SK-N-MC (cell line): Measurements from ENCODE around the gene SV2A.
"Not testable (repeated sequence)": the region's sequence is repeated elsewhere in the genome, so short reads cannot be mapped to it uniquely, and the experiment has no call there.

Experiments
- DNase-seq: peaks from one replicate; pipeline ENCODE4 v3.0.0-alpha.2; 2011; ENCODE audit warnings: low read depth, low spot score
- H3K27ac ChIP-seq: fragments of 200-600 bp; sonication (generic); 2 replicates; pipeline ENCODE4 v1.5.1; 2016; ENCODE audit warnings: mixed run types
- H3K36me3 ChIP-seq: fragments of 200-600 bp; sonication (generic); 2 replicates; pipeline ENCODE4 v1.6.1; 2017; ENCODE audit warnings: antibody characterized with exemption, low read length, mixed read lengths; ENCODE audit not compliant: insufficient read depth
- H3K4me3 ChIP-seq: fragments of 200-600 bp; sonication (generic); 2 replicates; pipeline ENCODE4 v1.5.1; 2016
- H3K9ac ChIP-seq: fragments of 200-600 bp; sonication (generic); 2 replicates; pipeline ENCODE4 v1.8.0; 2017; ENCODE audit warnings: mixed run types, mixed read lengths; ENCODE audit not compliant: insufficient read length
- H3K9me3 ChIP-seq: fragments of 200-600 bp; sonication (generic); 2 replicates; pipeline ENCODE4 v1.6.1; 2017; ENCODE audit warnings: low read depth, mild to moderate bottlenecking, antibody characterized with exemption, low read length, moderate library complexity, mixed read lengths
- EZH2 ChIP-seq: fragments of 200-600 bp; sonication (generic); IDR thresholded peaks from one replicate; pipeline ENCODE4 v1.6.1; 2017; ENCODE audit warnings: antibody characterized with exemption
- FOXP2 ChIP-seq: optimal IDR thresholded peaks from 2 replicates; pipeline ENCODE3; 2011; ENCODE audit warnings: mild to moderate bottlenecking, moderate library complexity; ENCODE audit not compliant: insufficient read depth; ENCODE audit errors: extremely low read length, control extremely low read depth
- POLR2AphosphoS5 ChIP-seq: IDR thresholded peaks from 2 replicates; pipeline ENCODE4 v1.6.1; 2012; ENCODE audit warnings: mild to moderate bottlenecking, low read depth, low read length, borderline replicate concordance

Gene SV2A

GRCh38 chr1:149949911-149950310, 32.3 kb upstream of the SV2A start:
- H3K4me3 ChIP-seq: no peak overlapping the region
- no peak overlapping the region for H3K9ac ChIP-seq
- TF ChIP-seq FOXP2: no peak
- no peak for TF ChIP-seq POLR2AphosphoS5
- TF ChIP-seq EZH2: no peak
- H3K27ac ChIP-seq: peak overlapping the region; percentile 88
- H3K36me3 ChIP-seq: peaks cover 18% of the 10 kb centered on the region
- DNase-seq: no peak
- no peaks in the 10 kb centered on the region for H3K9me3 ChIP-seq

GRCh38 chr1:149945206-149945605, 27.6 kb upstream of the SV2A start:
- Histone ChIP-seq H3K27ac (no peak overlapping the region), H3K9ac (no peak overlapping the region), H3K9me3 (no peaks in the 10 kb centered on the region), H3K4me3 (no peak overlapping the region), H3K36me3 (peaks cover 29% of the 10 kb centered on the region)
- TF ChIP-seq POLR2AphosphoS5 (no peak), FOXP2 (no peak), EZH2 (no peak)
- no peak for DNase-seq

GRCh38 chr1:149942885-149943284, 25.2 kb upstream of the SV2A start:
- H3K9ac ChIP-seq: no peak overlapping the region
- TF ChIP-seq POLR2AphosphoS5: no peak
- no peak for TF ChIP-seq FOXP2
- TF ChIP-seq EZH2: no peak
- H3K27ac ChIP-seq: peak overlapping the region; percentile 81
- peaks cover 17% of the 10 kb centered on the region; the same call in 1 of the 2 replicates for H3K36me3 ChIP-seq
- no peak for DNase-seq
- H3K4me3 ChIP-seq: no peak overlapping the region
- H3K9me3 ChIP-seq: no peaks in the 10 kb centered on the region

GRCh38 chr1:149942207-149942606, 24.6 kb upstream of the SV2A start:
- TF ChIP-seq POLR2AphosphoS5 (no peak), FOXP2 (no peak), EZH2 (no peak)
- no peak overlapping the region for H3K4me3 ChIP-seq
- no peaks in the 10 kb centered on the region for H3K9me3 ChIP-seq
- H3K9ac ChIP-seq: no peak overlapping the region
- no peak for DNase-seq
- H3K36me3 ChIP-seq: peaks cover 17% of the 10 kb centered on the region; the same call in 1 of the 2 replicates
- H3K27ac ChIP-seq: peak overlapping the region; percentile 81; the same call in 1 of the 2 replicates

GRCh38 chr1:149940427-149940826, 22.8 kb upstream of the SV2A start:
- DNase-seq: no peak
- TF ChIP-seq POLR2AphosphoS5 (no peak), FOXP2 (no peak), EZH2 (no peak)
- no peaks in the 10 kb centered on the region for H3K9me3 ChIP-seq
- peaks cover 13% of the 10 kb centered on the region; the same call in 1 of the 2 replicates for H3K36me3 ChIP-seq
- peak overlapping the region; percentile 90 for H3K27ac ChIP-seq
- H3K9ac ChIP-seq: no peak overlapping the region
- no peak overlapping the region for H3K4me3 ChIP-seq

GRCh38 chr1:149938668-149939003, 21.0 kb upstream of the SV2A start:
- H3K9me3 ChIP-seq, DNase-seq, H3K36me3 ChIP-seq, H3K9ac ChIP-seq: not testable (repeated sequence)
- Histone ChIP-seq H3K27ac (peak overlapping the region; percentile 90), H3K4me3 (peak overlapping the region; percentile 61)

- no peaks in the 10 kb centered on the region for H3K36me3 ChIP-seq
- no peaks in the 10 kb centered on the region for H3K9me3 ChIP-seq
- TF ChIP-seq FOXP2 (no peak), EZH2 (no peak), POLR2AphosphoS5 (no peak)
- H3K9ac ChIP-seq: peak overlapping the region; percentile 5
- no peak overlapping the region; the same call in 1 of the 2 replicates for H3K27ac ChIP-seq
- no peak overlapping the region for H3K4me3 ChIP-seq
- DNase-seq: no peak
These were observed 20.1 kb upstream of the SV2A start for GRCh38 chr1:149937759-149938158.

- Histone ChIP-seq H3K4me3 (no peak overlapping the region), H3K9ac (peak overlapping the region; percentile 5), H3K27ac (no peak overlapping the region; the same call in 1 of the 2 replicates), H3K9me3 (no peaks in the 10 kb centered on the region), H3K36me3 (no peaks in the 10 kb centered on the region)
- DNase-seq: no peak
- TF ChIP-seq FOXP2 (no peak), POLR2AphosphoS5 (no peak), EZH2 (no peak)
These were observed 19.5 kb upstream of the SV2A start for GRCh38 chr1:149936992-149937705.
